HG03045 (cell line): ENCODE measurements around the gene PHKA1.
"Not testable (repeated sequence)": the region's sequence is repeated elsewhere in the genome, so short reads cannot be mapped to it uniquely, and the experiment has no call there.

ENCODE experiments used
- ATAC-seq: cut with Tn5 transposase; IDR thresholded peaks from one replicate; pipeline ENCODE4 v1.9.1; 2021; ENCODE audit warnings: mild to moderate bottlenecking, moderate library complexity; ENCODE audit not compliant: unreplicated experiment

The PHKA1 gene

DNA sequence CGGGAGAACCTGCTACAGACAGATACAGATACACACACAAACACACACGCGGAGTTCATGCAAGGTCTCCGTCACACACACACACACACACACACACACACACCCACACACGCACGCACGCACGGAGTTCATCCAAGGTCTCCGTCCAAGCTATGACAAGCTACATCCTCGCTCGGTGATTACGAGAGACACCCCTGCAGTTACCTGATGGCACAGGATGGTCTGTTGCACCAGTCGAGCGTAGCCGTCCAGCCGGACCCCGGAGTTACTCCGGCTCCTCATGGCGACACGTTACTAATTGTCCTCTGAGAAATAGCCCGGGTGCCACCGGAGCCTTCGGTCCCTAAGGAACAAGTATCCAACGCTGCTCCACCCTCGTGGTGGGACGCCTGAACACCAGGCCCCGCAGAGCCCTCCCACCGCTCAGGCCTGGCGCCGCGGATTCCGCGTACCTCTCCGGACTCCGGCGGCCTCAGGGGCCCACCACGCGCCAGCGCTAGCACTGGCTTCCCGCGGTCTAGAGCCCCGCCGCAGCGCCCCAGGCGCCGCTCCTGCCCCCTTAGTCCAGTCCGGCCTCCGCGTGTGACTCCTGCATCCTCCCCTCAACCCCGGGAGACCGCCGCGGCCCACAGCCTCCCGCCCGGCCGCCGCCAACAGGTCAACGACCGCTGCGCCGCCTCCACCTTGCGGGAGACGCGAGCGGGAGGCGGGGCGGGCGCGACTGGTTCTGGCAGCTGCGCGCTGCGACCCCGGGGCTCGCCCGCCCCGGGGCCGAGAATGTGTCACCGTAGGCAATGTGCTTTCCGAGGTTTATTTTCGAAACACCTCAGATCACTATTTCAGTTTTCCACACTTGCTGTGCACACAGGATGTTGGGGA is at the start of gene PHKA1:
PHKA1 (minus strand) TSS at position 708 of the 879 bp plus-strand sequence; CDS start at position 282, 426 bp downstream.
- ATAC-seq, result not testable (repeated sequence)

DNA sequence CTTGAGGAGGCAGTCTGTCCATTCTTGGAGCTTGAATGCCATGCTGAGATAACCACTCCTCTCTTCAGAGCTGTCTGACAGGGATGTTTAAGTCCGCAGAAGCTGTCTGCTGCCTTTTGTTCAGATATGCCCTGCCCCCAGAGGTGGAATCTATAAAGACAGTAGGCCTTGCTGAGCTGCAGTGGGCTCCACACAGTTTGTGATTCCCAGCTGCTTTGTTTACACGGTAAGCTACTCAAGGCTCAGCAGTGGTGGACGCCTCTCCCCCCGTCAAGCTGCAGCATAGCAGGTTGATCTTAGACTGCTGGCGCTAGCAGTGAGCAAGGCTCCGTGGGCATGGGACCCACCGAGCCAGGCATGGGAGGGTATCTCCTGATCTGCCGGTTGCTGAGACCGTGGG is 46.3 kb upstream of the PHKA1 start:
- ATAC-seq, result not testable (repeated sequence)

DNA sequence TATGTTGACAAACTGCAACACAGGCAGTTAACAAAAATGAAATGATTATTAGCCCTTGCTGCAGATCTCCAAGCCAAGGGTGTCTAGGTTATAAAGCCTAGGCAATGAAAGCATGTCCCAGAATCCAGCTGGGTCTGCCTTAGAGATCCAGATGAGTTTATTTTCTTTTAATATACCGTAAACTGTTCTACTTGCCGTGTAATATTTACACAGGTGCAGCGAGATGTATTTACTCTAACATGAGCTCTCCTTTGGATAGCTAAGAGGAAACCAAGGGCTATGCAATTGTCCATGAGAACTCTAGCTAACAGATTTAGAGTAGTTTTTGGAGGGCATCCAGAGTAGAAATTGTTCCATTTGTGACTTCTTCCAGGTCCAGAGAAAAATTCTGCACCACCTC is 34.4 kb upstream of the PHKA1 start:
- not testable (repeated sequence) for ATAC-seq

GRCh38 chrX:72745546-72745945 is 31.4 kb upstream of the PHKA1 start:
- ATAC-seq, result not testable (repeated sequence)

DNA sequence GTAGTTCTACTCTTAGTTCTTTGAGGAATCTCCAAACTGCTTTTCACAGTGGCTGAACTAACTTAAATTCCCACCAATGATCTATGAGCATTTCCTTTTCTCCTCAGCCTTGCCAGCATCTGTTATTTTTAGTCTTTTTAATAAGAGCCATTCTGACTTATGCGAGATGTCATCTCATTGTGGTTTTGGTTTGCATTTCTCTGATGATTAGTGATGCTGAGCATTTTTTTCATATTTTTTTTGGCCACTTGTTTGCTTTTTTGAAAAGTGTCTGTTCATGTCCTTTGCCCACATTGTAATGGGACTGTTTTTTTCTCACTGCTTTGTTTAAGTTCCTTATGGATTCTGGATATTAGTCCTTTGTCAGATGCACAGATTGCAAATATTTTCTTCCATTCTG is 21.5 kb upstream of the PHKA1 start:
- ATAC-seq, result no peak

DNA sequence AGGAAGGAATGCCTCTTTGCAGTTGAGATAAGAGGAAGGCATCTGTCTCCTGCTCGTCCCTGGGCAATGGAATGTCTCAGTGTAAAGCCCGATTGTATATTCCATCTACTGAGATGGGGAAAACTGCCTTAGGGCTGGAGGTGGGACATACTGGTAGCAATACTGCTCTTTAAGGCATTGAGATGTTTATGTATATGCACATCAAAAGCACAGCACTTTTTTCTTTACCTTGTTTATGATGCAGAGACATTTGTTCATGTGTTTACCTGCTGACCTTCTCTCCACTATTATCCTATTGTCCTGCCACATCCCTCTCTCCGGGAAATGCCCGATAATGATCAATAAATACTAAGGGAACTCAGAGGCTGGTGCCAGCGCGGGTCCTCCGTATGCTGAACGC is 19.5 kb upstream of the PHKA1 start:
- ATAC-seq, result not testable (repeated sequence)

DNA sequence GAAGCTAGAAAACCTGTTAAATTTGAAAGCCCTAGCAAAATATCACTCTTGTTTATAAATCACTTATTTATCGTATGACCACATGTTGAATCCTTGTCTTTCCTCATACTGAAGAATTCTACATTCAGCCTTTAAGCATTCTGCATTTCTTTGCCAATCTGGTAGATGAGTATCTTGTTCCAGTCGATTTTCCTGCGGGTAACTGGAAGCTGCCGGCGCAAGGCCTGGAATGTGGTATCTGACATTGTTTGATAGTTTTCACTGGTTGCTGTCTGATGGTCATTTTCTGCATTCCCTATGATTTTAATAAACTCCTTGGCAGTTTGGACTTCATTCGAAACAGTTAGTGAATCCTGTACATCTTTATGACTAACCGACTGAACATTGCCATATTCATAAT is 13.7 kb upstream of the PHKA1 start:
- no peak for ATAC-seq

GRCh38 chrX:72716766-72717165 is 2.7 kb upstream of the PHKA1 start:
- no peak for ATAC-seq

DNA sequence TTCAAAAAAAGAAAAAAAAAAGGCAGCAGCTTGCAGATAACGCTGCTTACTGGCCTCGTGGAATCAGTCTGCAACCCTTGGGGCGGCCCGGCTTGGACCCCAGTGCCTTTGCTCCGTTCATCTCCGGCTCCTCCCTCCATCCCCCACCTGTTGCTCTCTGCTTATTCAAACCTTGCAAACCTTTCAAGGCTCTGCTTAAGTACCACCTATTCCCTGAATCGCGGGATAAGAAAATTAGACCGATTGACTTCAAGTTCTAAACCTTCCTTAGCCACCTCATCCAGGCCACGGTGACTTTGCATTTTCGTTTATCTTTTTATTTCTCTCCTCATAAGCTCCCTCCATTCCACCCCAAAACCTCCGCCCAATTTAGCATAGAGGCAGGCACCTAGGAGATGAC is 1.4 kb upstream of the PHKA1 start:
- no peak for ATAC-seq

DNA sequence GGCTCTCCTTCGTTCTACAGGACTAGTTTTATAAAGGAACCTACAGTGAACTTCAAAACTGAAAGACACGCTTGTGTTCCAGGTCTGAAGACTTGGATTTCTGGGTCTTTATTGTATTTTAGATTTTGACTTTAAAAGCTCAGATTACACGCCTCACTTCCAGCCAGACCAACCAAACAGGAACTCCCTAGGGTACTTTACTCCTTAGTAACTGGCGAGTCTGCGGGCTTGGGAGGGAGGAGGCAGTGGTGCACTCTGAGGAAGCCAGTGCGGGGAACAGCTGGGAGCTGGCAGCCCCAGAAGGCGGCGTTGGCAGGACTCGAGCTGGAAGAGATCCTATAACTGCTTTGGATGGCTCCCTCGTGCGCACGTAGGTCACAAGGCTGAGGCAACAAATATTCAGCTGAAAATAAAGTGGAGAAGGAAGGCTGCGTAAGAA is 391 bp upstream of the PHKA1 start:
- no peak for ATAC-seq

- no peak for ATAC-seq
Observed at GRCh38 chrX:72713130-72713529, 976 bp downstream of the PHKA1 start.

GRCh38 chrX:72712094-72712755 is 1.9 kb downstream of the PHKA1 start:
- no peak for ATAC-seq

GRCh38 chrX:72705814-72706213 is 8.3 kb downstream of the PHKA1 start:
- ATAC-seq, result no peak

- ATAC-seq, result no peak
Observed at GRCh38 chrX:72705111-72705510, 9.0 kb downstream of the PHKA1 start.

DNA sequence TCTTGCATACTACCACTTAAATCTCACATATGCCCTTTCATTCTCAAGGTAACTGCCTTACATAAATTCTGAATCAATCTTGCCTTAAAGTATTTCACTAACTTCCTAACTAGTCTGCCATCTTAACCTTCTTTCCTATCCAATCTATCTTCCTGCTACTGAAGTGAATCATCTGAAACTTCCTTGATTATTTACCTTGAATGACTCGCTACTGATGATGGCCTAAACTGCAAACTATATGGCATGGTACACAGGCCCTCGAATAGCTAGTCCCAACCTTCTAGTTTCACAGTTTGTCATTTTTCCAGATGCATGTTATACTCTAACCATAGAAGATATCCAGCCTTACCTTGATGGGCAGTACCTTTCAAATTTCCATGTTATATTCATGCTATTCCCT is 19.9 kb downstream of the PHKA1 start:
- no peak for ATAC-seq

- no peak for ATAC-seq
Observed at GRCh38 chrX:72693477-72693876, 20.6 kb downstream of the PHKA1 start.

DNA sequence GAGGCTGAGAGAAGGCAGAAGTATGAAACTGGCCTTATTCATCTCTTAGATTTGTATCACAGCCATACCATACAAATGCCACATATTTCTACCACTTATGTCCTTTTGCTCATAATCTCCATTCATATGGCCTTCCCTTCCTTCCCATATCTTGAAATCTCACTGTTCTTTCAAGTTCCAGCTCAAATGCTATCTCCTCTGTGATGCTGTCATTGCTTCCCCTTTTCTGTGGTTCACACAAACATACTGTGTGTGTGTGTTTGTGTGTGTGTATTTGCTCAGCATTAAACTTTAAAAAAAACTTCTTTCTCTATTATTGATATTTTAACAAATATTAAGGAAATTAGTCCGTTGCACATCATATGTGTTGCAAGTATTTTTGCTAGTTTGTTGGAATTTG is 26.7 kb downstream of the PHKA1 start:
- ATAC-seq, result no peak

GRCh38 chrX:72685810-72686456 is 28.2 kb downstream of the PHKA1 start:
- no peak for ATAC-seq

GRCh38 chrX:72685018-72685417 is 29.1 kb downstream of the PHKA1 start:
- ATAC-seq, result no peak

DNA sequence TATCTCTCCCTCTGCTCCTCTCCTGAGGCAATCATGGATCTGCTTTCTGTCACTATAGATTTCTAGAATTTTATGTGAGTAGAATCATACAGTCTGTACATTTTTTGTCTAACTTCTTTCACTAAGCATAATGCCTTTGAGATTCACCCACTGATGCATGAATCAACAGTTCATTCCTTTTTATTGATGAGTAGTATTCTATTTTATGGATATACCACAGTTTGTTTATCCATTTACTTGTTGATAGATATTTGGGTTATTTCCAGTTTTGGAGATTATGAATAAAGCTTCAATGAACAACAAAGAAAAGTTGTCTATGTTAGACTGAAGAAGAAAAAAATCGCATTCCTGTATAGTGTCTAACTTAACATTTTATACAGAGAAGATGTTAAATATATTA is 30.5 kb downstream of the PHKA1 start:
- ATAC-seq, result no peak

DNA sequence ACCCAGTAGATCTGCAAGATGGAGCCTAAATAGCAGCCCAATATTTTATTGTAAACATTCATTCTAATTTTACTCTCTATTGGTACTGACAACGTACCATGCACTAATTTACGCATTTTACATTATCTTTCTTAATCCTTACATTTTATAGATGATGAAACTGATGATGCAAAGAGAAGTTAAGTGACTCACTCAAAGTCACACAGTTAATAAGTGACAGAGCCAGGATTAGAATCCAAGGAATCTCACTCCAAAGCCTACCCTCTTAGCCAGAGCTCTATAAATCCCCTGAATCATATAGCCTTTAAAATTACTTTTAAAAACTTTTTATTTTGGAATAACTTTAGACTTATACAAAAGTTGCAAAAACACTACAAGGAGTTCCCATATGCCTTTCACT is 37.6 kb downstream of the PHKA1 start:
- no peak for ATAC-seq

- not testable (repeated sequence) for ATAC-seq
Observed at GRCh38 chrX:72673951-72674350, 40.2 kb downstream of the PHKA1 start.
